ENCODE measurements around the gene SLC25A10. TPM values are rescaled to one million over a fixed set of nuclear protein-coding genes. Genes with fewer than 3 reads are reported as not detected.

Gene SLC25A10, protein sequence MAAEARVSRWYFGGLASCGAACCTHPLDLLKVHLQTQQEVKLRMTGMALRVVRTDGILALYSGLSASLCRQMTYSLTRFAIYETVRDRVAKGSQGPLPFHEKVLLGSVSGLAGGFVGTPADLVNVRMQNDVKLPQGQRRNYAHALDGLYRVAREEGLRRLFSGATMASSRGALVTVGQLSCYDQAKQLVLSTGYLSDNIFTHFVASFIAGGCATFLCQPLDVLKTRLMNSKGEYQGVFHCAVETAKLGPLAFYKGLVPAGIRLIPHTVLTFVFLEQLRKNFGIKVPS
- total RNA-seq (2012; rRNA removed) (12.2 and 14.9 TPM in 2 replicates), polyA plus RNA-seq (2012; rRNA removed) (19.0 and 20.2 TPM in 2 replicates), Bru-seq, nascent RNA (percentile 39 among the genes with signal in this experiment), BruChase-seq, experiment 1, labeled RNA remaining after a 6-hour chase (percentile 57 among the genes with signal in this experiment), BruChase-seq, experiment 2, labeled RNA remaining after a 2-hour chase (percentile 43 among the genes with signal in this experiment)
- polyA plus RNA-seq (2012; cell fraction: cytosol; rRNA removed), result 7.7 and 16.1 TPM in 2 replicates
- 9.4 and 24.8 TPM in 2 replicates for polyA plus RNA-seq (2012; cell fraction: nucleus; rRNA removed; ENCODE audit: low replicate concordance)
- long read RNA-seq, transcript SLC25A10-202 (11 exons, 1,885 nt), result major isoform, 11 of 15 reads
- long read RNA-seq, partial matches to known transcripts, result 1 of 15 reads
- long read RNA-seq, other reads (novel, unspliced or antisense), result 3 of 15 reads

- Histone ChIP-seq H2BK20ac (ENCODE audit: low read depth, low read length) (no peak within 1 kb of the TSS), H3K18ac (ENCODE audit: low read depth, low read length) (no peak within 1 kb of the TSS), H2AK5ac (ENCODE audit: low read depth, low read length) (0 out of 2 replicates have a peak within 1 kb of the TSS, but pooled peaks have one; percentile 38), H3K23ac (ENCODE audit: low read depth, low read length) (peak within 1 kb of the TSS; percentile 71), H2BK15ac (ENCODE audit: low read depth, low read length) (no peak within 1 kb of the TSS), H3K4ac (ENCODE audit: low read depth, low read length) (no peak within 1 kb of the TSS), H3K9me3 (ENCODE audit: control insufficient read depth, insufficient read depth, low read length) (no peaks in the 10 kb centered on the region), H3K56ac (ENCODE audit: extremely low read depth, insufficient read depth, low read length) (no peak within 1 kb of the TSS), H3K4me1 (ENCODE audit: control insufficient read depth, insufficient read depth, low read length) (peaks cover 18% of the 10 kb centered on the region), H3K36me3 (ENCODE audit: control insufficient read depth, insufficient read depth, low read length) (peaks cover 4% of the 10 kb centered on the region; the same call in 1 of the 2 replicates), H2AK9ac (replicated peaks; ENCODE audit: low read depth, low read length, poor library complexity) (peak within 1 kb of the TSS; percentile 95), H2BK5ac (ENCODE audit: low read depth, low read length, poor library complexity, severe bottlenecking) (peak within 1 kb of the TSS; percentile 60), H4K20me1 (ENCODE audit: insufficient read depth, low read length) (no peaks in the 10 kb centered on the region; the same call in 1 of the 2 replicates), H3K27ac (ENCODE audit: insufficient read depth, low read length) (peak within 1 kb of the TSS; percentile 45; the same call in 1 of the 2 replicates), H4K8ac (ENCODE audit: low read depth in 2 of 2, low read length in 2 of 2) (peak within 1 kb of the TSS in 1 of 2 experiments; percentile 74; a peak in 1 of 4 replicates), H3K9ac (ENCODE audit: low read depth, low read length) (peak within 1 kb of the TSS; percentile 46), H2BK120ac (ENCODE audit: low read depth, low read length) (no peak within 1 kb of the TSS), H3K9me1 (ENCODE audit: insufficient read depth, low read length) (peaks cover 8% of the 10 kb centered on the region), H3K4me3 (ENCODE audit: insufficient read depth, low read depth, low read length) (peak within 1 kb of the TSS; percentile 87), H3K14ac (replicated peaks; ENCODE audit: low read depth, low read length) (no peak within 1 kb of the TSS; the same call in 1 of the 2 replicates), H3K79me1 (ENCODE audit: low read depth in 1 of 2, low read length in 2 of 2) (peaks cover 14 to 36% of the 10 kb centered on the region in 2 experiments), H3K4me2 (ENCODE audit: low read depth, low read length) (peak within 1 kb of the TSS; percentile 89), H2AFZ (replicated peaks; ENCODE audit: low read length, poor library complexity) (peak within 1 kb of the TSS; percentile 96), H4K5ac (ENCODE audit: low read depth, low read length) (no peak within 1 kb of the TSS), H4K91ac (ENCODE audit: insufficient read depth, low read depth, low read length) (no peak within 1 kb of the TSS), H3K27me3 (ENCODE audit: control insufficient read depth, insufficient read depth, low read length) (no peaks in the 10 kb centered on the region)
- ATAC-seq (ENCODE audit: low read depth) (peak; percentile 94), DNase-seq (peak; percentile 64)
- intact Hi-C loops (cut with micrococcal nuclease) (no loop called here), dilution Hi-C loops (cut with HindIII; ENCODE audit: low sequenced_read_pairs, unreplicated experiment) (no loop called here), in situ Hi-C loops (cut with MboI; ENCODE audit: low sequenced_read_pairs) (no loop called here)
- ChIA-PET POLR2A (ENCODE audit: unreplicated experiment) (no interaction called here), CTCF (no interaction called here)
- TF ChIP-seq BHLHE40 (IDR thresholded peaks at IDR 0.05; ENCODE audit: low read depth, low read length) (peak; percentile 28), MXI1 (IDR thresholded peaks at IDR 0.05; ENCODE audit: borderline replicate concordance, low read depth, low read length) (peak; percentile 57; the same call in 1 of the 2 replicates), CEBPB (IDR thresholded peaks at IDR 0.05; ENCODE audit: low read depth, low read length) (no peak), RAD21 (IDR thresholded peaks at IDR 0.05; ENCODE audit: low read length) (no peak), FOS (IDR thresholded peaks at IDR 0.05; ENCODE audit: low read depth, low read length) (peak; percentile 33; the same call in 1 of the 2 replicates)
- TF ChIP-seq, protein P1, sequence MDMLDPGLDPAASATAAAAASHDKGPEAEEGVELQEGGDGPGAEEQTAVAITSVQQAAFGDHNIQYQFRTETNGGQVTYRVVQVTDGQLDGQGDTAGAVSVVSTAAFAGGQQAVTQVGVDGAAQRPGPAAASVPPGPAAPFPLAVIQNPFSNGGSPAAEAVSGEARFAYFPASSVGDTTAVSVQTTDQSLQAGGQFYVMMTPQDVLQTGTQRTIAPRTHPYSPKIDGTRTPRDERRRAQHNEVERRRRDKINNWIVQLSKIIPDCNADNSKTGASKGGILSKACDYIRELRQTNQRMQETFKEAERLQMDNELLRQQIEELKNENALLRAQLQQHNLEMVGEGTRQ (IDR thresholded peaks at IDR 0.05; ENCODE audit: low read depth, low read length), result peak; percentile 77
- 1% methylated on average over 26 of the region's 89 CpGs; no CpG with 5 or more reads in 1 of the 2 experiments for WGBS, 2 experiments (ENCODE audit: extremely low coverage in 2 of 2, insufficient read length in 1 of 2)
- no TSS peak for BruUV-seq (replicated peaks)
Measured at GRCh38 chr17:81711814-81712467, at the start of gene SLC25A10. TSS of gene SLC25A10 (plus strand) at chr17:81712284. CDS start at chr17:81712427, 143 bp downstream.

Measured in IMR-90 (cell line).